HS-5 (cell line): ENCODE data around the gene SOCS6.

Experiments used
- DNase-seq: peaks from one replicate; pipeline ENCODE4 v3.0.0-alpha.2; 2012; ENCODE audit warnings: low read depth

The SOCS6 gene

GRCh38 chr18:70289351-70290312 lies 787 bp downstream of the SOCS6 start:
- no peak for DNase-seq

GRCh38 chr18:70290482-70291294 lies 1.8 kb downstream of the SOCS6 start:
- DNase-seq, result no peak

DNA sequence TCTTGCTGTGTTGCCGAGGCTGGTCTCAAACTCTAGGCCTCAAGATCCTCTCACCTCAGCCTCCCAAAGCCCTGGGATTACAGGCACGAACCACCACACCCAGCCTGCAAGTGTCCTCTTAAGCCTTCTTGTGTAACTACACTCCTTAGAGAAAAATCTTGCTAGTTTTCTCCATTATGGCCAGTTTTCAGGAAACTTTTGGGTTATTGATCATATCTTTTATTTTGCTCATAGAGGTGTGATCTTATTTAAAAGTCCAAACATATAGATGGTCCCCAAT lies 2.4 kb downstream of the SOCS6 start:
- DNase-seq, result no peak

DNA sequence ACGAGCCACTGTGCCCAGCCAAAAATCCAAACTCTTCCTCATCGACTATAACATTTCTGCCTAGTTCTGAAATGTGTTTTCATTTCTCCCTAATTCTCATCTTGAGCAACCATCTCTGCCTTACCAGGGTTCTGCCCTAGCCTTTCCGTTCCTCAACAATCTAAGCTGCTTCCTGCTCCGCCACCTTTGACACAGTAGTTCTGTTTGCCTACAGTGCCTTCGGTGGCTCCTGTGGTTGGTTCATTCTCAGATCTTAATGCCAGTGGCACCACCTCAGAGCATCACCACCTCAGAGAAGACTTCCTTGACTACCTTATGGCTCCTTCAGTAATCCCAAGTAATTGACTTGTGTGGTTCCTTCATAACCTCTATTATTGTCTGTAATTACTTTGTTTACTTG lies 3.8 kb downstream of the SOCS6 start:
- DNase-seq, result no peak

DNA sequence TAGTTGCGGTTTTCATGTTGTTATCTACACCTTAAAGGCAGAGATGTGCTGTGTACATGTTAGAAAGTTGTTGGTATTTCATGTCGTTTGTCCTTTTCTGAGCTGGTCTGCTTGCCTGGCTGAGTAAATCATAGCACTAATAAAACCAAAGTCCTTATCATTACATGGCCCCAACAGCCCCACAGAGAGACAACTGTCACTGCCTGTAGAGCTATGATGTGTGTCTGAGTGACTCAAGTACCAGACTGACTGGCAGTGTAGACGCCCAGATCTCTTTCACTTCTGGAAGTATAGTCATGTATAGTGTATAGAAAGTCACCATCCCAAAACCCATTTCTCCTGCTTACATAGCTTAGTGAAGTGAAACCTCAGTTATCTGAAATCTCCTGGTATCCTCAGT lies 4.3 kb downstream of the SOCS6 start:
- no peak for DNase-seq

- no peak for DNase-seq
Observed at GRCh38 chr18:70294471-70295191, 5.8 kb downstream of the SOCS6 start.

DNA sequence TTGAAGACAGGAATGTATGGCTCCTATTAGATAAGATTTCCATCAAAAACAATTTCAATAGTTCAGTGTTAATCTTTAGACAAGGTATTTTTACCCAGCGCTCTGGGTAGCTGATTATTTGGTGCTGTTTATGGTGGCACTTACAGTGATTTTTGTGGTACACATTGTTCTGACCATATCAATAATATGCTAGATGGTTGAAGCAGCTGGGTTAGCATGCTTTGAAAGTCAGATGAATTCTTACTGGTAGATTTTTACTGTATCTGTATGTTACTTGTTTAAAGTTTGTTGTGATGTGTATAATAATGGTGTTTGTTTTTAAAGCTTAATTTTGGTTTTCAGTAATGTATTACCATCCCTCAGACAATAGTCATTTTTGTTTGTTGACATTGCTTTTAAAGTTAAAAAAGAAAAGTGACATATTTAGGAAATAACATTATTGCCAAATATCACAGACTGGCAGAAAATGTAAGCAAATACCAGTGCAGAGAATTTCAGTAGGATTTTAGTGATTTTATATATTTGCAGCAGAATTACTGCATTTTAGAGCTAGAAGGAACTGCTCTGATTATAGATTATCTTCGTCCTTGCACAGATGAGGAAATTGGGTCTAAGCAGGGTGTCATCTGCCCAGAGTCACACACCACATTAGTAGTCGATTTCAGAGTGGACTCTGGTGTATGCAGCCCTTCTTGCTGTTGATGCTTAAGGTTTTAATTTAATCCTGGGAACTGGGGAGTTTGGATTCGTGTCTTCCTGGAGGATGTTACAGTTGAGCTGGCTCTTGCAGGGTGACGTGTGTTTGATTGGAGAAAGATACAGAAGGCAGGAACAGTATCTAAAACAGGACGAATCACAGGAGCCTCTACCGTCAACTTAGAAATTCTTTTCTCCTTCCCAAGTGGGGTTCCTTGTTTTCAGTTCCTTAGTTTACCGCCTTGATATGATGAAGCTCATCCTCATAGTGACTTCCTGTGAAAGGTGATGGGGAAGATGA lies 6.6 kb downstream of the SOCS6 start:
- DNase-seq, result no peak

- DNase-seq, result no peak
Observed at GRCh38 chr18:70296289-70296688, 7.4 kb downstream of the SOCS6 start.

DNA sequence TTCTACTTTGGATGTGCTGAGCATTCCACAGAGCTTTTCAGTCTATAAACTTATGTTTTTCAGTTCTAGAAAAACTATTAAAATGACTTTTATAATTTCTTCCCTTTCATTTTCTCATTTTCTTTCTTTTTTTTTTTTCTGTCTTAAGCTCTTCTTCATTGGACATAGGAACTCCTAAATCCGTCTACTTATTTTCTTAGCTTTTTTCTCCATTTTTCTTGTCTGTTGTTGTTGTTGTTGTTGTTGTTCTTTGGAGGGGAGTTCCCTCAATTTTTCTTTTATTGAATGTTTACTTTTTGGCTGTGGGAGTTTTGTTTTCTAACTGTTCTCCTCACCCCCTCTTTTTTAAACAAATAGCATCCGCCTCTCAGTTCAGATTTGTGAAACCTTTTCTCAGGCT lies 7.9 kb downstream of the SOCS6 start:
- DNase-seq, result no peak

DNA sequence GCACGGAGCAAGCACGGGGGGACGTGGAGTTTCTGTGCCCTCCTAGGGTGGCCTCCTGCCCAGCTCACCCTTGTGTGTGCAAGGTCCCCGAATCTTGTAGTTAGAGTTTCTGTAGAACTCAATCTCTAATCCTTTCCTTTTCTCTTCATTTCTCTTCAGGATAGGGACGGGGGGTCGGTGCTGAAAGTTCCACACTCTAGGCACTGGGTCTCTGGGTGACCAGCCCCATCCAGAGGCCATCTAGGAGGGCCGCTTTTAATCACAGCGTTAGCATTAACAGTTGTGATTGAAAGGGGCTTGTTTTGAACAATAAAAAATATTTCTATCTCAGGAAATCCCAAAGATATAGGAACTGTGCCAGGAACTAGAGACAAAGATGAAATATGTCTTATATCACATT lies 10.5 kb downstream of the SOCS6 start:
- DNase-seq, result no peak

GRCh38 chr18:70301667-70302066 lies 12.8 kb downstream of the SOCS6 start:
- no peak for DNase-seq

- DNase-seq, result no peak
Observed at GRCh38 chr18:70308555-70309294, 19.9 kb downstream of the SOCS6 start.

- DNase-seq, result no peak
Observed at GRCh38 chr18:70310560-70311320, 21.9 kb downstream of the SOCS6 start.

DNA sequence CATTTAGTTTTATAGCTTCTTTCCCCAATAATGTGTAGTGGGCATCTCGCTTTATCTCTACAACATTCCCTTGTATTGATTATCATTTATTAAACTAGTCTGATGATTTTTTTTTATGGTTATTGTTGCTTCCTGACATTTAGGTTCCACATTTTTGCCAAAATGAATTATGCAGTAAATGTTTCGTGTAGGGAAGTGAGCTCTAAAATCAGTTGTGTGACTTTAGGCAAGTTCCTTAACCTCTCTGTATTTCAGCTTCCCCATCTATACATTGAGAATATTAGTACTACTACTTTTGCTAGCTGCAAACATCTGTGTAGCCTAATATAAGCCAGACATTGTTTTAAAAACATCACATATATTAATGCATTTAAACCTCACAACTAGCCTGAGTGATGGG lies 22.9 kb downstream of the SOCS6 start:
- DNase-seq, result no peak

DNA sequence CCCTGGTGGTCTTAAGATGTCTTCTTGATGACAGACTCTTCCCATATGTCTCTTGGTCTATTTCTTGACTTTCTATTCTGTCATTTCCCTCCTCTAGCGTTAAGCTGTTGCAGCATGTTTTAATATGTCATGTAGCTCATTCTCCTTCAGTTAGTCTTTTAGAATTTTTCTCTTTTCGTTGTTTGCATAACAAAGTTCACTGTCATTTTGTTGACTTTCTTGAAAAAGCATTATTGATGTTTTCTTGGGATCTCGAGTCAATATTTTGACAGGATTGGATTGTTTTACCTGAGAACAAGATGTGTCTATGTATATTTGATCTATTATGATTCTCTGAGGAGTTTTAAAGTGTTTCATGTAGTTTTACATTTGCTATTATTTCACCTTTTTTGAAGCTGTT lies 24.8 kb downstream of the SOCS6 start:
- no peak for DNase-seq

DNA sequence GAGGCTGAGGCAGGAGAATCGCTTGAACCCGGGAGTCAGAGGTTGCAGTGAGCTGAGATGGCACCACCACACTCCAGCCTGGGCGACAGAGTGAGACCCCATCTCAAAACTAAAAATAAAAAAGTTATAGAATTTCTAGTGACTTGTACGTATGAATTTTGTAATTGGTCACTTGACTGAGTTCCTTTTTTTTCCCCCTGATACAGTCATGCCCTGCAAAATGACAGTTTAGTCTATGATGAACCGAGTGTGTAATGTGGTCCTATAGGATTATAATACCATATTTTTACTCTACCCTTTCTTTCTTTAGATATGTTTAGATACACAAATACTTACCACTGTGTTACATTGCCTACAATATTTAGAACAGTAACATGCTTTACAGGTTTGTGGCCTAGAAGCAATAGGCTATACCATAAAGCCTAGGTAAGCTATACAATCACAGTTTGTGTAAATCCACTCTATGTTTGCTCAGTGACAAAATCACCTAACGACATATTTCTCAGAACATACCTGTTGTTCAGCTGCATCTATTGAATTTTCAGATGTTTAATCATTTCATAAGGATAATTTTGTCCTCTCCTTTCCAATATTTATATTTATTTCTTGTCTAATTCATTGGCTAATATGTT lies 25.4 kb downstream of the SOCS6 start:
- DNase-seq, result no peak

DNA sequence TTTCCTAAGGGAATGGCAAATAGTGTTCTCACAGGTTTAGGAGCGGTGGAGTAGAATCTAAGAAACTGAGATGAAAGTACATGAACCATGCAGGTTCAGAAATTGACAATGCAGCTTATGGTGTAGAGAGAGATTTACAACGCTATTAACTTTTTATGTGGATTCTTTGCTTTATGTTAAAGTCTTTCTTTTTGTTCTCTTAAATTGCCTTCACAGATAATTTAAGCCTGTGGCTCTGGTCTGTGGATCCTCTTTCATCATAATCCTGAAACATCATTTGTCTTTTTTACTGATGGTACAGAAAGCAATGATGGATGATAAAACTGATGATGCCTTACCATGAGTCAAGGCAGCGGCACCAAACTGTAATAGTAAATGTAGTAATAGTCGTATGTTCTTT lies 30.3 kb downstream of the SOCS6 start:
- no peak for DNase-seq

GRCh38 chr18:70321616-70322015 lies 32.8 kb downstream of the SOCS6 start:
- DNase-seq, result no peak

DNA sequence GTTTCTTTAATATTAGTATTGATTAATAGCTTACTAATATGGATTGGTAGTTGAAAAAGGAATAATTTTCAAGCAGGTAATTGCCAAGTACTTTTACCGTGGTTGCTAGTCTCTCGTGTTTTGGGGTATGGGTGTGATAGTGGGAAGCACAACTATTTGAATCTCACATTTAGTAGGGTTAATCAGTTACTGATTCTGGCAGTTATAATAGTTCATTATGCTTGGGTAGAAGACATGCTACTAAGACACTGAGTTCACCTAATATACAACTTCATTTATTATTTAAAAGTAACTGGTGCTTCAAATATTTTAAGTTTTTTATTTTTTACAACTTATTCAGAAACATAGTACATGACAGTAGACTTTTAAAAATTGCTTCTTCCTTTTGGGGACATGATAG lies 33.5 kb downstream of the SOCS6 start:
- no peak for DNase-seq

GRCh38 chr18:70322928-70323327 lies 34.1 kb downstream of the SOCS6 start:
- DNase-seq, result no peak
